ENCODE results near the gene SNX25. TPM values are rescaled to one million over a fixed set of nuclear protein-coding genes. Genes with fewer than 3 reads are reported as not detected.

Gene SNX25
- total and polyA plus RNA-seq, 4 donors: 2.8 to 13.9 (median 5.0) TPM

DNA sequence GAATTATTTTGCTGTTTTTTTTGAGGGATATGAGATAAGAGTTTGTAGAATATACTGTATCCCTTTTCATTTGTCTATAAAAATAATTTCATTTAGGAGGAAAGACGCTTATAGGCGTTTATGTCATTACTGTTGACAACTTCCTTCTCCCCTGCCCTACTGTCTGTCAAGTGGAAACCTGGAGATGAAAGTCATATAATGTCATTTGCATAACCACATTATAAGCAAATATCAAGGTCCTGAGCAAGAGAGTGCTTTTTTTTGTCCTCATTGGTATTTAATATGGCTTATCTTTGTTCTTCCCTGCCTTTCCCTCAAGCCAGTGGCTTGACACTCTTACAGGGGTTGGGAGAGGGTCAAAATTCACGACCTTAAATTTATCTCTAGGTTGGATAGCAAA lies 130.5 kb downstream of the SNX25 start:
- 86% methylated on average over 3 of the region's 3 CpGs for WGBS
- TF ChIP-seq, protein P1, sequence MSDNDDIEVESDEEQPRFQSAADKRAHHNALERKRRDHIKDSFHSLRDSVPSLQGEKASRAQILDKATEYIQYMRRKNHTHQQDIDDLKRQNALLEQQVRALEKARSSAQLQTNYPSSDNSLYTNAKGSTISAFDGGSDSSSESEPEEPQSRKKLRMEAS (IDR thresholded peaks at IDR 0.05): no peak
- H3K36me3 ChIP-seq (ENCODE audit: control insufficient read depth in 4 of 4, insufficient read depth in 3 of 4, low read depth in 1 of 4, low read length in 3 of 4): peaks cover 0 to 9% (median 2%) of the 10 kb centered on the region in 4 donors
- no peaks in the 10 kb centered on the region for H3K4me1 ChIP-seq (ENCODE audit: control insufficient read depth in 4 of 4, insufficient read depth in 4 of 4, low read length in 3 of 4)
- no peaks in the 10 kb centered on the region for H3K9me3 ChIP-seq (ENCODE audit: control insufficient read depth in 4 of 4, low read length in 3 of 4)
- no peak overlapping the region for H3K4me3 ChIP-seq (ENCODE audit: low read depth in 1 of 3, low read length in 3 of 3)
- no peak overlapping the region for H3K27ac ChIP-seq (ENCODE audit: low read depth in 1 of 2, low read length in 2 of 2)
- no peak overlapping the region for H3K9ac ChIP-seq (ENCODE audit: low read depth in 1 of 2, low read length in 2 of 2)
- no peaks in the 10 kb centered on the region for H3K27me3 ChIP-seq (ENCODE audit: control insufficient read depth in 4 of 4, insufficient read depth in 4 of 4, low read length in 3 of 4)
- DNase-seq (ENCODE audit: low spot score): no peak

DNA sequence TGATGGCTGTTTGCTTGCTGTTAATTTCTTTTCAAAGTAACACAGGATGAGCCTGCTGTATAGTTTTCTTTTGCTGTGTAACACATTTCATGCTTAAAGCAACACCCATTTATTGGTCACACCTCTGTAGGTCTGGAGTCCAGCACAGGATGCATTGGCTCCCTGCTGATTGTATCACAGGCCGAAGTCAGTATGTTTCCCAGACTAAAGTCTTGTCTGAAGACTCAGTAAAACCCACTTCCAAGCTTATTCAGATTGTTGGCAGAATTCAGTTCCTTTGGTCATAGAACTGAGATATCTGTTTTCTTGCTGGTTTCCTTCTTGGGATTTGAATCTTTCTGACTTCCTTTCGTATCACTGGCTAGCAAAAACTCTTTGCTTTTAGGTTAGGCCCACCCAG lies 132.0 kb downstream of the SNX25 start:
- no peak for DNase-seq (ENCODE audit: low spot score)
- 82% methylated on average over 2 of the region's 2 CpGs for WGBS
- H3K9ac ChIP-seq (ENCODE audit: low read depth in 1 of 2, low read length in 2 of 2): no peak overlapping the region

More for the DNA sequence above, 132.0 kb downstream of the SNX25 start:
- no peak overlapping the region for H3K27ac ChIP-seq (ENCODE audit: low read depth in 1 of 2, low read length in 2 of 2)
- TF ChIP-seq, protein P2, sequence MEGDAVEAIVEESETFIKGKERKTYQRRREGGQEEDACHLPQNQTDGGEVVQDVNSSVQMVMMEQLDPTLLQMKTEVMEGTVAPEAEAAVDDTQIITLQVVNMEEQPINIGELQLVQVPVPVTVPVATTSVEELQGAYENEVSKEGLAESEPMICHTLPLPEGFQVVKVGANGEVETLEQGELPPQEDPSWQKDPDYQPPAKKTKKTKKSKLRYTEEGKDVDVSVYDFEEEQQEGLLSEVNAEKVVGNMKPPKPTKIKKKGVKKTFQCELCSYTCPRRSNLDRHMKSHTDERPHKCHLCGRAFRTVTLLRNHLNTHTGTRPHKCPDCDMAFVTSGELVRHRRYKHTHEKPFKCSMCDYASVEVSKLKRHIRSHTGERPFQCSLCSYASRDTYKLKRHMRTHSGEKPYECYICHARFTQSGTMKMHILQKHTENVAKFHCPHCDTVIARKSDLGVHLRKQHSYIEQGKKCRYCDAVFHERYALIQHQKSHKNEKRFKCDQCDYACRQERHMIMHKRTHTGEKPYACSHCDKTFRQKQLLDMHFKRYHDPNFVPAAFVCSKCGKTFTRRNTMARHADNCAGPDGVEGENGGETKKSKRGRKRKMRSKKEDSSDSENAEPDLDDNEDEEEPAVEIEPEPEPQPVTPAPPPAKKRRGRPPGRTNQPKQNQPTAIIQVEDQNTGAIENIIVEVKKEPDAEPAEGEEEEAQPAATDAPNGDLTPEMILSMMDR (IDR thresholded peaks at IDR 0.05; ENCODE audit: low read depth, low read length, missing input control): no peak
- TF ChIP-seq HNF4G (IDR thresholded peaks at IDR 0.05) (no peak), SP1 (IDR thresholded peaks at IDR 0.05) (no peak), YY1 (IDR thresholded peaks at IDR 0.05) (no peak), FOXA2 (IDR thresholded peaks at IDR 0.05) (no peak), NR2F2 (IDR thresholded peaks at IDR 0.05) (no peak), HNF4A (conservative IDR thresholded peaks at IDR 0.05) (no peak), RXRA (IDR thresholded peaks at IDR 0.05) (no peak), GABPA (IDR thresholded peaks at IDR 0.05 in 1 of 2, conservative IDR thresholded peaks at IDR 0.05 in 1 of 2) (no peak), RAD21 (IDR thresholded peaks at IDR 0.05) (no peak)
- TF ChIP-seq, protein P3, sequence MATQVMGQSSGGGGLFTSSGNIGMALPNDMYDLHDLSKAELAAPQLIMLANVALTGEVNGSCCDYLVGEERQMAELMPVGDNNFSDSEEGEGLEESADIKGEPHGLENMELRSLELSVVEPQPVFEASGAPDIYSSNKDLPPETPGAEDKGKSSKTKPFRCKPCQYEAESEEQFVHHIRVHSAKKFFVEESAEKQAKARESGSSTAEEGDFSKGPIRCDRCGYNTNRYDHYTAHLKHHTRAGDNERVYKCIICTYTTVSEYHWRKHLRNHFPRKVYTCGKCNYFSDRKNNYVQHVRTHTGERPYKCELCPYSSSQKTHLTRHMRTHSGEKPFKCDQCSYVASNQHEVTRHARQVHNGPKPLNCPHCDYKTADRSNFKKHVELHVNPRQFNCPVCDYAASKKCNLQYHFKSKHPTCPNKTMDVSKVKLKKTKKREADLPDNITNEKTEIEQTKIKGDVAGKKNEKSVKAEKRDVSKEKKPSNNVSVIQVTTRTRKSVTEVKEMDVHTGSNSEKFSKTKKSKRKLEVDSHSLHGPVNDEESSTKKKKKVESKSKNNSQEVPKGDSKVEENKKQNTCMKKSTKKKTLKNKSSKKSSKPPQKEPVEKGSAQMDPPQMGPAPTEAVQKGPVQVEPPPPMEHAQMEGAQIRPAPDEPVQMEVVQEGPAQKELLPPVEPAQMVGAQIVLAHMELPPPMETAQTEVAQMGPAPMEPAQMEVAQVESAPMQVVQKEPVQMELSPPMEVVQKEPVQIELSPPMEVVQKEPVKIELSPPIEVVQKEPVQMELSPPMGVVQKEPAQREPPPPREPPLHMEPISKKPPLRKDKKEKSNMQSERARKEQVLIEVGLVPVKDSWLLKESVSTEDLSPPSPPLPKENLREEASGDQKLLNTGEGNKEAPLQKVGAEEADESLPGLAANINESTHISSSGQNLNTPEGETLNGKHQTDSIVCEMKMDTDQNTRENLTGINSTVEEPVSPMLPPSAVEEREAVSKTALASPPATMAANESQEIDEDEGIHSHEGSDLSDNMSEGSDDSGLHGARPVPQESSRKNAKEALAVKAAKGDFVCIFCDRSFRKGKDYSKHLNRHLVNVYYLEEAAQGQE (IDR thresholded peaks at IDR 0.05): no peak
- TF ChIP-seq, protein P4, sequence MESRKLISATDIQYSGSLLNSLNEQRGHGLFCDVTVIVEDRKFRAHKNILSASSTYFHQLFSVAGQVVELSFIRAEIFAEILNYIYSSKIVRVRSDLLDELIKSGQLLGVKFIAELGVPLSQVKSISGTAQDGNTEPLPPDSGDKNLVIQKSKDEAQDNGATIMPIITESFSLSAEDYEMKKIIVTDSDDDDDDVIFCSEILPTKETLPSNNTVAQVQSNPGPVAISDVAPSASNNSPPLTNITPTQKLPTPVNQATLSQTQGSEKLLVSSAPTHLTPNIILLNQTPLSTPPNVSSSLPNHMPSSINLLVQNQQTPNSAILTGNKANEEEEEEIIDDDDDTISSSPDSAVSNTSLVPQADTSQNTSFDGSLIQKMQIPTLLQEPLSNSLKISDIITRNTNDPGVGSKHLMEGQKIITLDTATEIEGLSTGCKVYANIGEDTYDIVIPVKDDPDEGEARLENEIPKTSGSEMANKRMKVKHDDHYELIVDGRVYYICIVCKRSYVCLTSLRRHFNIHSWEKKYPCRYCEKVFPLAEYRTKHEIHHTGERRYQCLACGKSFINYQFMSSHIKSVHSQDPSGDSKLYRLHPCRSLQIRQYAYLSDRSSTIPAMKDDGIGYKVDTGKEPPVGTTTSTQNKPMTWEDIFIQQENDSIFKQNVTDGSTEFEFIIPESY (IDR thresholded peaks at IDR 0.05): no peak
- TF ChIP-seq, protein P1 (IDR thresholded peaks at IDR 0.05): no peak
- no peak overlapping the region for H3K4me3 ChIP-seq (ENCODE audit: low read depth in 1 of 3, low read length in 3 of 3)
- H3K27me3 ChIP-seq (ENCODE audit: control insufficient read depth in 4 of 4, insufficient read depth in 4 of 4, low read length in 3 of 4): no peaks in the 10 kb centered on the region
- no peaks in the 10 kb centered on the region for H3K4me1 ChIP-seq (ENCODE audit: control insufficient read depth in 4 of 4, insufficient read depth in 4 of 4, low read length in 3 of 4)
- H3K9me3 ChIP-seq (ENCODE audit: control insufficient read depth in 4 of 4, low read length in 3 of 4): no peaks in the 10 kb centered on the region
- peaks cover 0 to 9% (median 2%) of the 10 kb centered on the region in 4 donors for H3K36me3 ChIP-seq (ENCODE audit: control insufficient read depth in 4 of 4, insufficient read depth in 3 of 4, low read depth in 1 of 4, low read length in 3 of 4)

All from liver (tissue), 9 donors.